Measurements from ENCODE around the gene PGAP6.

- TF ChIP-seq CTCF (IDR thresholded peaks at IDR 0.05) (no peak), YY1 (IDR thresholded peaks at IDR 0.05; ENCODE audit: low read depth) (no peak), JUND (IDR thresholded peaks at IDR 0.05) (no peak), MXI1 (IDR thresholded peaks at IDR 0.05; ENCODE audit: low read depth, low read length) (no peak), REST (IDR thresholded peaks at IDR 0.05; ENCODE audit: low read depth, low read length) (no peak), SIN3A (IDR thresholded peaks at IDR 0.05; ENCODE audit: borderline replicate concordance, low read depth, low read length) (no peak), NFIC (IDR thresholded peaks at IDR 0.05; ENCODE audit: borderline replicate concordance) (no peak), USF2 (IDR thresholded peaks at IDR 0.05; ENCODE audit: borderline replicate concordance, low read depth, low read length) (no peak), POLR2AphosphoS5 (IDR thresholded peaks at IDR 0.05; ENCODE audit: low read depth, low read length) (no peak), GABPA (IDR thresholded peaks at IDR 0.05; ENCODE audit: low read depth) (no peak)
Measured at GRCh38 chr16:356741-357140, 25.0 kb downstream of the PGAP6 start.

Data from SK-N-SH (cell line).